ENCODE measurements around the gene MPEG1.

Gene MPEG1

GRCh38 chr11:59172345-59173079 lies 40.2 kb downstream of the MPEG1 start:
- peak overlapping the region; percentile 46 for H3K27ac Mint-ChIP-seq (ENCODE audit: low read depth)
- peak; percentile 20 for ATAC-seq (replicated peaks; ENCODE audit: extremely low read depth, poor library complexity, severe bottlenecking)
- H3K36me3 Mint-ChIP-seq (ENCODE audit: insufficient read depth) = peaks cover 6% of the 10 kb centered on the region
- peaks cover 13% of the 10 kb centered on the region for H3K4me1 Mint-ChIP-seq
- no peaks in the 10 kb centered on the region for H3K9me3 Mint-ChIP-seq
- H3K27me3 Mint-ChIP-seq = peaks cover 8% of the 10 kb centered on the region
- DNase-seq (ENCODE audit: low spot score in 2 of 2) = no peak
- peak overlapping the region; percentile 89 for H3K4me3 Mint-ChIP-seq

- Mint-ChIP-seq H3K27ac (ENCODE audit: low read depth) (peak within 1 kb of the TSS; percentile 46), H3K36me3 (ENCODE audit: insufficient read depth) (peaks cover 6% of the 10 kb centered on the region), H3K4me1 (peaks cover 13% of the 10 kb centered on the region), H3K4me3 (peak within 1 kb of the TSS; percentile 89), H3K9me3 (no peaks in the 10 kb centered on the region), H3K27me3 (peaks cover 8% of the 10 kb centered on the region)
- ATAC-seq (replicated peaks; ENCODE audit: extremely low read depth, poor library complexity, severe bottlenecking) (peak; percentile 90), DNase-seq (ENCODE audit: low spot score in 2 of 2) (peak; percentile 76 to 78)
Measured at GRCh38 chr11:59171508-59172322, 41.0 kb downstream of the MPEG1 start, which contains the start of gene DTX4. DTX4 (plus strand) TSS chr11:59172132; CDS start chr11:59172596, 464 bp downstream.

GRCh38 chr11:59164028-59164427 lies 48.7 kb downstream of the MPEG1 start:
- Mint-ChIP-seq H3K36me3 (ENCODE audit: insufficient read depth) (no peaks in the 10 kb centered on the region), H3K27ac (ENCODE audit: low read depth) (no peak overlapping the region)

More at GRCh38 chr11:59164028-59164427, 48.7 kb downstream of the MPEG1 start:
- no peaks in the 10 kb centered on the region for H3K4me1 Mint-ChIP-seq
- H3K9me3 Mint-ChIP-seq = no peaks in the 10 kb centered on the region
- peaks cover 62% of the 10 kb centered on the region for H3K27me3 Mint-ChIP-seq
- no peak for DNase-seq (ENCODE audit: low spot score in 2 of 2)
- ATAC-seq (replicated peaks; ENCODE audit: extremely low read depth, poor library complexity, severe bottlenecking) = no peak
- H3K4me3 Mint-ChIP-seq = no peak overlapping the region

All from central memory CD8-positive, alpha-beta T cell (primary cell).